Stimulated activated CD4-positive, alpha-beta T cell treated with anti-CD3 and anti-CD28 coated beads, TNF-alpha, amount 100 ng/mL, for 1 hour (primary cell): ENCODE data around the gene ROPN1.

Source experiments
- DNase-seq, 3 donors: peaks; one replicate each; pipeline ENCODE4 v3.0.0-alpha.2; 2020; ENCODE audit warnings: low read depth in 3 of 3, low spot score in 1 of 3

The ROPN1 gene

DNA sequence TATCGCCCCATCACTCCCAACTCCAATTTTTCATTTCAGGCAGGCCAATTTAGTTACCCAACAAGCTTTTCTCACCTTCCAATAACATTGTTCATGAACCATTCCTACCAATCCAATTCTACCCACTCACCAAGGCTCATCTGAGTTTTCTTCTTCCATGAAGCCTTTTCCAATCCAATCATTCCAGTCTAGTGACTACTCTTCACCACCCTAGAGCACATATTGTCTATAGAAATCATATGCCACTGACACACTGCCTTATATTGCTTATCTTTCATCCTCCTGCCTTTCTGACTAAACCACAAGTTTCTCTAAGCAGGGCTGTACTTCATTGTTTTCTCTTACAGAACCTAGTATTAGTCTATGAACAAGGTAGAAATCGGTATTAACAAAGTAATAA is 42.3 kb downstream of the ROPN1 start:
- DNase-seq: no peak

GRCh38 chr3:123948449-123948848 is 43.5 kb downstream of the ROPN1 start:
- no peak for DNase-seq

DNA sequence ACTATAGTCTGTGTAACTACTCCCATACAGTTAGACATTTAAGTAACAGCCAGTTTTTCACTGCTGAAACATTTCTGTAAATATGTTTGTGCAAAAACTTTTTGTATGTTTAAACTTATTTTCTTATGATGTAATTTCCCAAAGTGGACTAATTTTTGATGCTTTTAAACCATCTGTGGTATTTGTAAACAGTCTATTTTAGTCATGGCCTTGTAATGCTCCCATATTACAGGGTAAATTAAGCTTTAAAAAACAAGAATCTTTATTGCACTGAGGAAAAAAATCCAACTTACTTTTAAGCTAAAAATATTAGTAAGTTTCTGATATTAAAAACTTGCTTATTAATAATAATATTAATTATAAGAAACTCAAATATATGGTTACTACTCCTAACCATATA is 44.4 kb downstream of the ROPN1 start:
- DNase-seq: no peak

DNA sequence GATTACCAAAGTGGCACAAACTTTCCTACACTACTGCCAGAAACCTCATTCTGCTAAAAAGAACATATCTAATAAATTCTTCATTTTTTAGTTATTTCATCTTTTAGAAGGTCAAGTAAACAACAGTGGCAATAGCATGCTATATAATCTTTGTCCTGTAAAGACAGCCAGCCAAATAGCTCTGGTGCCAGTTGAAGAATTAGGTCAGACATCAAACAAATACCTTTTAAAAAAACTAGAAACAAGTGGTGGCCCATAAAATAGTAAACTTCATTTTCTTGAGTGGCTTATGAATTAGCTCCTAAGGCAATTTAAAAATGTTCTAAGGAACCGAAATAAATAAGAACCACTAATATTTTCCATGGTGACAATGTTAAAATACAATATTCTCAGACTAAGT is 50.4 kb downstream of the ROPN1 start:
- no peak for DNase-seq

DNA sequence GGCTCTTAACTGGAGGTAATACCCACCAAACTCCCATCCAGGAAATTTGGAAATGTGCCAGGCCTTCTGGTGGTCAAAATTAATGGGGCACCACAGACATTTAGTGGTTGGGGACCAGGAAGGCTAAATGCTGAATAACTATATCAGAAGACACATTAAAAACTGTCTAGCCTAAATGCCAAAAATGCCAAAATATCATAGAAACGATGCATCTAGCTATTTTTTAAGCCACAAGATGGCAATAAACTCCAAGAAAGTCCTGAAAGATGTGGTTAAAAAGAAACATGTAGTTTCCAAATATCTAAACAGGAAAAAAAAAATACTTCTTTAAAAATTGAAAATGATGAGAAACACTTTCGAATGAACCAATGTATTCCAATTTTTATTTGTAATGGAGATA is 50.8 kb downstream of the ROPN1 start:
- no peak for DNase-seq

GRCh38 chr3:123939706-123940105 is 52.2 kb downstream of the ROPN1 start:
- DNase-seq: no peak

DNA sequence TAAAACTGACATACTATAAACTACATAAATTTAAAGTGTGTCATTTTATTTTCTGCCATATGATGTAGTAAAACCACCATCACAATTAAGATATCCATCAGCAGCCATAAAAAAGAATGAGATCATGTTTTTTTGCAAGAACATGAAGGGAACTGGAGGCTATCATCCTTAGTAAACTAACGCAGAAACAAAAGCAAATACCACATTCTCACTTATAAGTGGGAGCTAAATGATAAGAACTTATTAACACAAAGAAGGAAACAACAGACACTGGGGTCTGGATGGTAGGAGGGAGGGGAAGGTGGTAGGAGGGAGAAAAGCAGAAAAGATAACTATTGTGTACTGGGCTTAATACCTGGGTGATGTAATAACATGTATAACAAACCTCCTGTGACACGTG is 55.5 kb downstream of the ROPN1 start:
- no peak for DNase-seq

- no peak for DNase-seq
Measured at GRCh38 chr3:123935830-123936229, 56.1 kb downstream of the ROPN1 start.

GRCh38 chr3:123934250-123934649 is 57.7 kb downstream of the ROPN1 start:
- no peak for DNase-seq

GRCh38 chr3:123930445-123930844 is 61.5 kb downstream of the ROPN1 start:
- DNase-seq: no peak

DNA sequence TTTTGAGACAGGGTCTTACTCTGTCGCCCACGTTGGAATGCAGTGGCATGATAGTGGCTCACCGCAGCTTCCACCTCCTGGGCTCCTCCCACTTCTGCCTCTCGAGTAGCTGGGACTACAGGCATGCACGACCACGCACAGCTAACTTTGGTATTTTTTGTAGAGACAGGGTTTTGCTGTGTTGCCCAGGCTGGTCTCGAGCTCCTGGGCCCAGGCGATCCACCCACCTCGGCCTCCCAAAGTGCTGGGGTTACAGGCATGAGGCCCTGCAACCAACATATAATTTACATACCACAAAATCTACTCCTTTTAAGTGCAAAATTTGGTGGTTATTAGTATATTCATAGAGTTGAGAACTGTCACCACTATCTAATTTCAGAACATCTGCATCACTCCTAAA is 62.6 kb downstream of the ROPN1 start:
- DNase-seq: no peak

- DNase-seq: no peak
Measured at GRCh38 chr3:123926396-123926795, 65.5 kb downstream of the ROPN1 start.

- DNase-seq: no peak
Measured at GRCh38 chr3:123920868-123921267, 71.1 kb downstream of the ROPN1 start.

GRCh38 chr3:123920383-123920782 is 71.5 kb downstream of the ROPN1 start:
- no peak for DNase-seq

GRCh38 chr3:123919353-123919752 is 72.6 kb downstream of the ROPN1 start:
- DNase-seq: no peak
